Lower leg skin (tissue), 4 donors: Measurements from ENCODE around the gene ETAA1. TPM values are rescaled to one million over a fixed set of nuclear protein-coding genes. Genes with fewer than 3 reads are reported as not detected.

ENCODE experiments used
- DNase-seq, 2 donors: peaks; one replicate each; pipeline ENCODE4 v3.0.0-alpha.2; 2019; ENCODE audit warnings: low spot score in 2 of 2
- H3K4me3 ChIP-seq: fragments of 200-600 bp; sonication (generic); 2 replicates; pipeline ENCODE4 v1.5.1; 2017; ENCODE audit warnings: mild to moderate bottlenecking, low read depth; ENCODE audit not compliant: poor library complexity, severe bottlenecking
- POLR2A ChIP-seq, 2 donors: fragments of 450-650 bp; IDR thresholded peaks; one replicate each; pipeline ENCODE4 v1.6.1; 2016 to 2017; ENCODE audit warnings: antibody characterized with exemption in 2 of 2, mild to moderate bottlenecking in 1 of 2, moderate library complexity in 1 of 2
- WGBS, 2 donors: methylation state at CpG; one replicate each; pipeline ENCODE4 v1.1.5; 2018; 5-methylcytosine and 5-hydroxymethylcytosine counted together
- intact Hi-C: fragments of 100-400 bp; cut with DNase I; formaldehyde crosslinking; loops from one replicate; pipeline ENCODE4 v1.15.0; 2023; ENCODE audit warnings: low total_unique reads
- total RNA-seq, 4 donors: library from RNA; depleted of rRNA; stranded (reverse); fragments of >200 nt; gene quantifications; one replicate each; pipeline ENCODE4 v1.1.0, GENCODE V29; 2016
- TF ChIP-seq, protein P1 (sequence below), 3 donors: fragments of 450-650 bp; IDR thresholded peaks; one replicate each; pipeline ENCODE4 v1.5.1; 2016; ENCODE audit warnings: antibody characterized with exemption in 3 of 3, mild to moderate bottlenecking in 3 of 3, moderate library complexity in 2 of 3

The ETAA1 gene
- total RNA-seq, 4 donors from 2014 or later: 17.3 to 20.5 (median 18.6) TPM

DNA sequence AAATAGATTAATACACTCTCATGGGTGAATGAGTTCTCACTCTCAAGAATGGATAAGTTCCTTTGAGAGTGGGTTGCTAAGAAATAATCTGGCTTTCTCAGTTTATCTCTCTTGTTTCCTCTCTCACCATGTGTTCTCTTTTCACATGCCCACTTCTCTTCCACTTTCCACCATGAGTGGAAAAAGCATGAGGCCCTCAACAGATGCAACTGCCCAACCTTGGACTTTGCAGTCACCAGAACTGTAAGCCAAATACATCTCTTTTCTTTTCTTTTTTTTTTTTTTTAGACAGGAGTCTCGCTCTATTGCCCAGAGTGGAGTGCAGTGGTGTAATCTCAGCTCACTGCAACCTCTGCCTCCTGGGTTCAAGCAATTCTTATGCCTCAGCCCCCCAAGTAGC is 18.1 kb upstream of the ETAA1 start:
- no peak for DNase-seq
- no peak for TF ChIP-seq POLR2A (IDR thresholded peaks at IDR 0.05)
- TF ChIP-seq, protein P1, sequence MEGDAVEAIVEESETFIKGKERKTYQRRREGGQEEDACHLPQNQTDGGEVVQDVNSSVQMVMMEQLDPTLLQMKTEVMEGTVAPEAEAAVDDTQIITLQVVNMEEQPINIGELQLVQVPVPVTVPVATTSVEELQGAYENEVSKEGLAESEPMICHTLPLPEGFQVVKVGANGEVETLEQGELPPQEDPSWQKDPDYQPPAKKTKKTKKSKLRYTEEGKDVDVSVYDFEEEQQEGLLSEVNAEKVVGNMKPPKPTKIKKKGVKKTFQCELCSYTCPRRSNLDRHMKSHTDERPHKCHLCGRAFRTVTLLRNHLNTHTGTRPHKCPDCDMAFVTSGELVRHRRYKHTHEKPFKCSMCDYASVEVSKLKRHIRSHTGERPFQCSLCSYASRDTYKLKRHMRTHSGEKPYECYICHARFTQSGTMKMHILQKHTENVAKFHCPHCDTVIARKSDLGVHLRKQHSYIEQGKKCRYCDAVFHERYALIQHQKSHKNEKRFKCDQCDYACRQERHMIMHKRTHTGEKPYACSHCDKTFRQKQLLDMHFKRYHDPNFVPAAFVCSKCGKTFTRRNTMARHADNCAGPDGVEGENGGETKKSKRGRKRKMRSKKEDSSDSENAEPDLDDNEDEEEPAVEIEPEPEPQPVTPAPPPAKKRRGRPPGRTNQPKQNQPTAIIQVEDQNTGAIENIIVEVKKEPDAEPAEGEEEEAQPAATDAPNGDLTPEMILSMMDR (IDR thresholded peaks at IDR 0.05): no peak
- intact Hi-C loops: no loop called here
- whole genome bisulfite sequencing, 2 donors: 89 to 96% methylated on average over 1 of the region's 1 CpG
- H3K4me3 ChIP-seq: no peak overlapping the region

GRCh38 chr2:67384123-67384822 is 12.9 kb upstream of the ETAA1 start:
- no peak overlapping the region for H3K4me3 ChIP-seq
- WGBS, 2 donors: 67% methylated on average over 3 of the region's 3 CpGs
- TF ChIP-seq, protein P1 (IDR thresholded peaks at IDR 0.05): no peak
- TF ChIP-seq POLR2A (IDR thresholded peaks at IDR 0.05): no peak
- intact Hi-C loops: no loop called here
- no peak for DNase-seq

GRCh38 chr2:67388680-67389079 is 8.5 kb upstream of the ETAA1 start:
- intact Hi-C loops: no loop called here
- DNase-seq: no peak
- H3K4me3 ChIP-seq: no peak overlapping the region
- WGBS, 2 donors: 89 to 97% methylated on average over 2 of the region's 2 CpGs
- TF ChIP-seq, protein P1 (IDR thresholded peaks at IDR 0.05): no peak
- TF ChIP-seq POLR2A (IDR thresholded peaks at IDR 0.05): no peak

GRCh38 chr2:67389286-67389685 is 7.8 kb upstream of the ETAA1 start:
- DNase-seq: no peak
- 53 to 60% methylated on average over 2 of the region's 2 CpGs for WGBS, 2 donors
- intact Hi-C loops: no loop called here

DNA sequence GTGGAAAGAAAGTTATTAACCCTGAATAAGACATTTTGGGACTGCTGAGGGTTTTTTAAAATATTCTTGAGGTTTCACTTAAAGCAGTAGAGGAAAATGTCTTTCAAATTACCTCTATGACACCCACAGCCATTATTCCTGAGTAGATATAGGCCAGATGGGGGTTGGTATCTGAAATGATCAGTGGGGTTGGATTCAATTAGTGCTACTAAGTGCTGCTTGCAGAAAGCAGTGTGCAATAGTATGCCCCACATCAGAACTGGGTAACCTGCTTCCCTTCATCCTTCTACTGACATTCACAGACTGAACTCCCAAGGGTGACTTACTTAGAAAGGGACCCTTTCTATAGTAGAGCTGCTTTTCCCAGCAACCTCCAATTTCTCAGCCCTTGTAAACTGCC is 7.3 kb upstream of the ETAA1 start:
- no peak overlapping the region for H3K4me3 ChIP-seq
- TF ChIP-seq, protein P1 (IDR thresholded peaks at IDR 0.05): no peak
- TF ChIP-seq POLR2A (IDR thresholded peaks at IDR 0.05): no peak
- no peak for DNase-seq
- intact Hi-C loops: no loop called here

More at GRCh38 chr2:67389286-67389685, 7.8 kb upstream of the ETAA1 start:
- no peak overlapping the region for H3K4me3 ChIP-seq
- TF ChIP-seq, protein P1 (IDR thresholded peaks at IDR 0.05): no peak
- no peak for TF ChIP-seq POLR2A (IDR thresholded peaks at IDR 0.05)

- intact Hi-C loops: no loop called here
- TF ChIP-seq, protein P1 (IDR thresholded peaks at IDR 0.05): no peak
- TF ChIP-seq POLR2A (IDR thresholded peaks at IDR 0.05): no peak
- no peak overlapping the region for H3K4me3 ChIP-seq
- DNase-seq: no peak
Measured at GRCh38 chr2:67393237-67393636, 3.9 kb upstream of the ETAA1 start.
